ENCODE measurements around the gene DDX25. TPM values are rescaled to one million over a fixed set of nuclear protein-coding genes. Genes with fewer than 3 reads are reported as not detected.

Gene DDX25
- polyA plus RNA-seq, 1 donor (not counting 4 experiments of a cell fraction or from before 2014, with no cell fraction given) = 0.12 TPM

GRCh38 chr11:125971618-125972017 lies 67.3 kb downstream of the DDX25 start:
- H4K20me1 ChIP-seq (ENCODE audit: control insufficient read depth, extremely low read depth, insufficient read depth, low read length) = no peaks in the 10 kb centered on the region
- H3K4me3 ChIP-seq (ENCODE audit: control insufficient read depth in 2 of 3, extremely low read depth in 1 of 3, insufficient read depth in 2 of 3, low read depth in 1 of 3, low read length in 3 of 3) = no peak overlapping the region
- H3K9me3 ChIP-seq (ENCODE audit: control insufficient read depth, low read depth, low read length) = no peaks in the 10 kb centered on the region
- no peak overlapping the region for H3K27ac ChIP-seq (ENCODE audit: control insufficient read depth, insufficient read depth, low read length)
- H3K79me2 ChIP-seq (ENCODE audit: control insufficient read depth, insufficient read depth, low read length) = no peaks in the 10 kb centered on the region
- H3K4me2 ChIP-seq (ENCODE audit: control insufficient read depth, extremely low read depth, insufficient read depth, low read depth, low read length) = no peak overlapping the region
- peaks cover 24% of the 10 kb centered on the region for H3K4me1 ChIP-seq (ENCODE audit: control insufficient read depth, extremely low read depth, insufficient read depth, low read length)
- H3K27me3 ChIP-seq (ENCODE audit: control insufficient read depth, extremely low read depth, insufficient read depth, low read length) = no peaks in the 10 kb centered on the region
- H3K9me1 ChIP-seq (ENCODE audit: control insufficient read depth, extremely low read depth, insufficient read depth, low read length) = no peaks in the 10 kb centered on the region
- TF ChIP-seq EZH2 (IDR thresholded peaks at IDR 0.05; ENCODE audit: low read length) = no peak
- TF ChIP-seq, protein P1, sequence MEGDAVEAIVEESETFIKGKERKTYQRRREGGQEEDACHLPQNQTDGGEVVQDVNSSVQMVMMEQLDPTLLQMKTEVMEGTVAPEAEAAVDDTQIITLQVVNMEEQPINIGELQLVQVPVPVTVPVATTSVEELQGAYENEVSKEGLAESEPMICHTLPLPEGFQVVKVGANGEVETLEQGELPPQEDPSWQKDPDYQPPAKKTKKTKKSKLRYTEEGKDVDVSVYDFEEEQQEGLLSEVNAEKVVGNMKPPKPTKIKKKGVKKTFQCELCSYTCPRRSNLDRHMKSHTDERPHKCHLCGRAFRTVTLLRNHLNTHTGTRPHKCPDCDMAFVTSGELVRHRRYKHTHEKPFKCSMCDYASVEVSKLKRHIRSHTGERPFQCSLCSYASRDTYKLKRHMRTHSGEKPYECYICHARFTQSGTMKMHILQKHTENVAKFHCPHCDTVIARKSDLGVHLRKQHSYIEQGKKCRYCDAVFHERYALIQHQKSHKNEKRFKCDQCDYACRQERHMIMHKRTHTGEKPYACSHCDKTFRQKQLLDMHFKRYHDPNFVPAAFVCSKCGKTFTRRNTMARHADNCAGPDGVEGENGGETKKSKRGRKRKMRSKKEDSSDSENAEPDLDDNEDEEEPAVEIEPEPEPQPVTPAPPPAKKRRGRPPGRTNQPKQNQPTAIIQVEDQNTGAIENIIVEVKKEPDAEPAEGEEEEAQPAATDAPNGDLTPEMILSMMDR (optimal IDR thresholded peaks at IDR 0.05 in 1 of 3, IDR thresholded peaks at IDR 0.05 in 1 of 3, conservative IDR thresholded peaks at IDR 0.05 in 1 of 3; ENCODE audit: extremely low read depth in 1 of 3, insufficient read depth in 2 of 3, low read length in 3 of 3) = no peak
- no peaks in the 10 kb centered on the region for H3K36me3 ChIP-seq (ENCODE audit: control insufficient read depth in 2 of 2, extremely low read depth in 1 of 2, insufficient read depth in 2 of 2, low read length in 2 of 2)
- DNase-seq (ENCODE audit: low read depth, low spot score) (no peak), FAIRE-seq (no peak)
- dilution Hi-C loops (cut with MboI; ENCODE audit: extremely low pct_ligation_motif_present, low sequenced_read_pairs) = no loop called here
- no peak overlapping the region for H2AFZ ChIP-seq (ENCODE audit: control insufficient read depth, low read length)
- H3K9ac ChIP-seq (ENCODE audit: control insufficient read depth, extremely low read depth, insufficient read depth, low read length) = no peak overlapping the region

- FAIRE-seq = no peak
- Histone ChIP-seq H3K27me3 (ENCODE audit: control insufficient read depth, extremely low read depth, insufficient read depth, low read length) (no peaks in the 10 kb centered on the region), H4K20me1 (ENCODE audit: control insufficient read depth, extremely low read depth, insufficient read depth, low read length) (no peaks in the 10 kb centered on the region)
Measured at GRCh38 chr11:125974284-125974683, 70.0 kb downstream of the DDX25 start.

More at GRCh38 chr11:125974284-125974683, 70.0 kb downstream of the DDX25 start:
- Histone ChIP-seq H3K36me3 (ENCODE audit: control insufficient read depth in 2 of 2, extremely low read depth in 1 of 2, insufficient read depth in 2 of 2, low read length in 2 of 2) (no peaks in the 10 kb centered on the region), H3K4me2 (ENCODE audit: control insufficient read depth, extremely low read depth, insufficient read depth, low read depth, low read length) (no peak overlapping the region), H3K27ac (ENCODE audit: control insufficient read depth, insufficient read depth, low read length) (no peak overlapping the region), H3K9me1 (ENCODE audit: control insufficient read depth, extremely low read depth, insufficient read depth, low read length) (no peaks in the 10 kb centered on the region), H3K9ac (ENCODE audit: control insufficient read depth, extremely low read depth, insufficient read depth, low read length) (no peak overlapping the region), H3K79me2 (ENCODE audit: control insufficient read depth, insufficient read depth, low read length) (no peaks in the 10 kb centered on the region), H3K4me1 (ENCODE audit: control insufficient read depth, extremely low read depth, insufficient read depth, low read length) (peaks cover 11% of the 10 kb centered on the region), H3K9me3 (ENCODE audit: control insufficient read depth, low read depth, low read length) (no peaks in the 10 kb centered on the region), H3K4me3 (ENCODE audit: control insufficient read depth in 2 of 3, extremely low read depth in 1 of 3, insufficient read depth in 2 of 3, low read depth in 1 of 3, low read length in 3 of 3) (no peak overlapping the region), H2AFZ (ENCODE audit: control insufficient read depth, low read length) (no peak overlapping the region)
- no peak for DNase-seq (ENCODE audit: low read depth, low spot score)
- dilution Hi-C loops (cut with MboI; ENCODE audit: extremely low pct_ligation_motif_present, low sequenced_read_pairs) = no loop called here
- TF ChIP-seq, protein P1 (optimal IDR thresholded peaks at IDR 0.05 in 1 of 3, IDR thresholded peaks at IDR 0.05 in 1 of 3, conservative IDR thresholded peaks at IDR 0.05 in 1 of 3; ENCODE audit: extremely low read depth in 1 of 3, insufficient read depth in 2 of 3, low read length in 3 of 3) = no peak
- TF ChIP-seq EZH2 (IDR thresholded peaks at IDR 0.05; ENCODE audit: low read length) = no peak
